Dedifferentiated amniotic fluid mesenchymal stem cell (primary cell): ENCODE data around the gene PCSK4.

ENCODE experiments used
- DNase-seq: peaks from one replicate; pipeline ENCODE4 v3.0.0-alpha.2; 2016; ENCODE audit errors: extremely low spot score

PCSK4 gene

DNA sequence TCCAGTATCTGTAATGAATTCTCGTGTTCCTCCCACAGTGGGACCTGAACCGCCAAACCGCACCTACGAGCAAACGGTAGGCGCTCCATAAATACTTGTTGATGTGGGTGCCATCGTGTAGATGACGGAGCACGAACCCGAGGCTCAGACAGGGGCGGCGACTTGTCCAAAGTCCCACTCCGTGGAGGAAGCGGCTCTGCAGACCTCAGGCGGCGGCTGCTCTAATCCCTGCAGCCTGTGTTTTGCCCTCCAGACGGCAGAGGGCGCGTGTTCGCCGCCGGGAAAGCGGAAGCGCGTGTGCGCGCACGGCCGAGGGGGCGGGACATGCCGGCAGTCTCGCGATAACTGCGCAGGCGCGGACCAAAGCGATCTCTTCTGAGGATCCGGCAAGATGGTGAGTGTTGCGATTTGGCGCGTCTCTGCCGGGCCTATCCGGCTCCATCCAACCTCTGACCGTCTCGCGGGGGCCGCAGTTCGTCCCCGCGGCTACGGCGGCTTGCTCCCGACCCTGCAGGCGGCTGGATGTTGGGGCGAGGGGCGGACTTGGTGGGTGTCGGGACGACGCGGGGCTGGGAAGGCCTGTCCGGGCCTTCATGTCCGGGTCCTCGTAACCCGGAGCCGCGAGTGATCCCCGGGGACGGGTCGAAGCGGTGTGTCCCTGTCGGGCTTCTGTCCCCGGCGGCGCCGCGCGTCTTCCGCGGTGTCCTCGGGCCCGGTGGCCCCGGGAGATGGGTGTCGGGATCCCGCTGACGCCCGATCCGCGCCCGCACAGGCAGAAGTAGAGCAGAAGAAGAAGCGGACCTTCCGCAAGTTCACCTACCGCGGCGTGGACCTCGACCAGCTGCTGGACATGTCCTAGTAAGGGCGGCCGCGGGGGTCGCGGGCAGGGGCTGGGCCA lies 51.9 kb downstream of the PCSK4 start, which contains the start of gene RPS15:
Gene RPS15 (plus strand): TSS at position 362 of the 898 bp plus-strand sequence. CDS start 30 bp downstream, at position 392.
- peak; percentile 92 for DNase-seq

DNA sequence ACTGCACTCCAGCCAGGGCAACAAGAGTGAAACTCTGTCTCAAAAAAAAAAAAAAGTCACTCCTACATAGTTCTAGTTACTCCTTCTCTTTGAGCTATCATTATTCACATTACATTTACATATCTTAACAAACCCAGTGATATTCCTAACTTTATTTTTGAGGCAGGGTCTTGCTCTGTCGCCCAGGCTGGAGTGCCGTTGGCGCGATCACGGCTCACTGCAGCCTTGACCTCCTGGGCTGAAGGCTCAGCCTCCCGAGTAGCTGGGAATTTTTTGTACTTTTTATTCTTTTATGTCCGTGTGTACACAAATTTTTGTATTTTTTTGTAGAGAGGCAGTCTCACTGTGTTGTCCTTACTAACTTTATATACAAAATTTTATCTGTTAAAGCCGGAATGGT lies 52.5 kb downstream of the PCSK4 start:
- DNase-seq: no peak

DNA sequence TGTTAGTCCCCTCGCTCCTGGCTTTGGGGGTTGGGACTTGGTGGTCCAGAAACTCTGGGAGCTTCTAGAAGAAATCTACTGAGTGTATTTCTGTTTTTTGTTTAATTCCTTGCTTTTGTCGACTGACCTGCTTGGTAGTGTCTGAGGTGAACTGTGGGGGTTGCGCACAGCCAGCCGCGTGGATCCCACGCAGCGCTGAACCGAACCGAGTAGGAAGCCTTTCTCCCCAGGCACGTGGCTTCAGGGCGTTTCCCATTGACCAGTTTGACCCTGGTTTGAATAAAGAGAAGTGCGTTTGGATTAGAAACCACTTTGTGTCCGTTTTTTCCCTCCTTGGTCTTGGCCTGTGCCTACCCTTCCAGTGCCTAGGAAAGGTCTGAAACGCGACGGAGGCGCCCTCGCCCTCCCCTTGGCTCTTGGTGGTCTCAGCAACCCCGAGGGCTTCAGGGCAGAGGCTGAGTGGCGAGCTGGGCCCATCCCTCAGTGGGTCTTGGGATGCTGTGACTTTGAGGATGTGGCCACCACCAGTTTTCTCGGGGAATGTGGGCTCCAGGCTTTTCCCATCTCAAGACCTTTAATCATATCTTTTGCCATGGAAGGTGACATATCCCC lies 54.7 kb downstream of the PCSK4 start:
- DNase-seq: no peak

DNA sequence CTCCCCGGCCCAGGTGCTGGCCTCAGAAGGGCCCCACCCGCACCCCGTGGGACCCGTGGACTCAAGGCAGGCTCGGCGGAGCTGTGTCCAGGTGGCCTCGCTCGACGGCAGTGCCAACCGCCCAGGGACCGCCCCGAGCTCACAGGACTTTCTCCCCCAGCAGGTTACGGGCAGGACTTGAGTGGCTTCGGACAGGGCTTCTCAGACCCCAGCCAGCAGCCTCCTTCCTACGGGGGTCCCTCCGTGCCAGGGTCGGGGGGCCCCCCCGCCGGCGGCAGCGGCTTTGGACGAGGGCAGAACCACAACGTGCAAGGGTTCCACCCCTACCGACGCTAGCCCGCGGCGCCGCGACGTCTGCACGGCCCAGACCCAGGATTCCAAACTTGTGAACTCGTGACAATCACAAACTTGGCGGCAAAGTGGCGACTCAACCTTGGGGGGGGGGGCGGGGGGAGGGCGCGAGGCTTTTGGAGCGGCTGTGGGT lies 55.5 kb downstream of the PCSK4 start:
- no peak for DNase-seq

DNA sequence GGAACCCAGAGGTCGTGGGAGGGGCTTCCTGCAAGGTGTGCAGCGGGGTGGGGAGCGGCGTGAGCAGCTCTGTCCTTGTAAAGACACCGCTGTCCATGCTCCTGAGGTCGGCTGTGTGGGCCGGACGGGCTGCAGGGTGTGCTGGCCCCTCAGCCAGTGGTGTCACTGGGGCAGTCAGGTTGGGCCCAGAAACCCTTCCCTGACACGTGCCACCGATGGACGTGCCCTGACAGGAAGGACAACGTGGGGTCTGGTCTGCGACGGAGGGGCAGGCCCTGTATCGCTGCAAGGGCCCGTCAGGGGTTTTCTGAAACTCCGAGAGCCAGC lies 56.1 kb downstream of the PCSK4 start:
- DNase-seq: no peak

DNA sequence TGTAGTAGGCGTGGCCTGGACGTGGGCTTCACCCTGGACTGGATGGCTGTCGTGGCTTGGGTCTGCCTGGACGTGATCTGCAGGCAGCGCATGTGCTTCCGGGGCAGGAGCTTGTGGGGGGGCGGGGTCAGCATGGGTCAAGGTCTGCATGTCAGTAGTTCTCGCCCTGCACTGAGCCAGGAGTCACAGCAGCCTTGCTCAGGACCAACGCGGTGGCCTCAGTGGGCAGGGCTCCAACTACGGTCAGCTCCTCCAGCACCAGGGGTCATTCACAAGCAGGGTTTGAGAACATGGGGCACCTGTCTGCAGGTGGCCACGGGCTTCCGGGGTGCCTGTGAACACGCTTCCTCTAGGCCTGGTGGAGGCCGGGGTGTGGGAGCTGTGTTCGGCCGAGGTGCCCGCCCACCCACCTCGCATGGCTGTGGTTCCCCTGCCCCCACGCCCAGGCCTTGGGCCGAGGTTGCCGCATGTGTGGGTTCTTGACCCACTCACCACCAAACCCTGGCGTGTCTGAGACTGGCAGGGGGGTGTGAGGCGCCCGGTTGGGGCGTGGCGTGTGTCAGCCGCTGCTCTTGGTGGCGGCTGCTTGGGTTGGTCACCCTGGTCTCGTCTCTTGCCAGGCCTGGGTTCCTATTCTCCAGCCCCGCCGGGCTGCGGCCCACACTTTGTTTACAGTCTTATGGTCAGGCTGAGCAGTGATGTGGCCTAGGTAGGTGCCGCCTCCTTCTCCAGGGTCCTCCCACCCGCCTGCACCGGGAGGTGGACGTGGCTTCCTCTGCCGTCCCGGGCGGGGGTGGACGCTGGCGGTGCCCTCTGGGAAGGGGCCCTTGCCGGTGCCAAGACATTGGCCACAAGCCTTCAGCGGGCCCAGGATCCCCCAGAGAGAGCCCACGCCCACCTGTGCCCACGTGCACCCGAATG lies 56.8 kb downstream of the PCSK4 start:
- DNase-seq: no peak

DNA sequence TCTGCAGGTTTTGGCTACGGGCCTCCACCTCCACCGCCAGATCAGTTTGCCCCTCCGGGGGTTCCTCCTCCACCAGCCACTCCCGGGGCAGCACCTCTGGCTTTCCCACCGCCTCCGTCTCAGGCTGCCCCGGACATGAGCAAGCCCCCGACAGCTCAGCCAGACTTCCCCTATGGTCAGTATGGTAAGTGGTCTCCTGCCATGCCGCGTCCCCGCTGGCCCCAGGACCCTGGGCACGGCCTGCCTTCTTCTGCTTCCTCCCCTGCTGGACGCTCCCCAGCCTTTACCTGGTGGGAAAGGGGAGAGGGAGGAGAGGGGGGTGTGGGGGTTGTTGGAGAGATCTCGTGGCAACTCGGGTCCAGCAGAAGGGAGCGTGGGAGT lies 57.7 kb downstream of the PCSK4 start:
- no peak for DNase-seq

DNA sequence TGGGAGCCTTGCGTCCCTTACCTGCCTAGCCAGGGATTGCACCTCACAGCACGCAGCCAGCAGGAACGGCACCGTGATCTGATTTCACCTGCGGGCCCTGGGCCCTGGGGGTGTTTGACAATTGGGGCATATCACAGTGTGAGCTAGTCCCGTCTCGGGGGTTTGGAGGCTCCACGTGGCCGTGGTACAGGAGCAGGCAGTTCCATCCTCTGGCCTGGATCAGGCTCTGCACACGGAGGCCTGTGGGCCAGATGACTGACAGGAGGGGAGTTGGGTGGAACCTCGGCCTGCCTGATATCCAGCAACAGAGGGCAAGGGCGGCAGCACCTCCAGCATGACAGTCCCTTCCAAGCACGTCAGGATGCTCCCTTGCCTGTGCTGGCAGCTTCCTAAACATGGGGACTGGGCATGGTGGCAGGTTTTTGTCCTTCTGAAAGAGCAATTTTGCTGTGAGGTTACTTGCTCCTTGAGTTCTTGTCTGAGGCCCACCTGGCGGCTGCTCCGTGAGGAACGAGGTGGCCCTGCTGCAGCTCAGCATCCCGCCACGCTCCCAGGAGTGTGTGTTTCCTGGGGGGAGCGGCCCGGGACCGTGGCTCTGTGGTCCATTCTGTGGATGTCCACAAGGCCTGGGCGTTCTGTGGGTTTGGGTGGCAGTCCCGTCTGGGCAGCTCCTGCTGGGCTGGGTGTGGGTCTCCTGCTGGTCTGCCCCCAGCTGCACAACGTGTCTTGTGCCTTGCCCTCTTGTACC lies 58.2 kb downstream of the PCSK4 start:
- no peak for DNase-seq
